ENCODE measurements around the gene STMN3.
"Not testable (repeated sequence)": the region's sequence is repeated elsewhere in the genome, so short reads cannot be mapped to it uniquely, and the experiment has no call there.

Gene STMN3

DNA sequence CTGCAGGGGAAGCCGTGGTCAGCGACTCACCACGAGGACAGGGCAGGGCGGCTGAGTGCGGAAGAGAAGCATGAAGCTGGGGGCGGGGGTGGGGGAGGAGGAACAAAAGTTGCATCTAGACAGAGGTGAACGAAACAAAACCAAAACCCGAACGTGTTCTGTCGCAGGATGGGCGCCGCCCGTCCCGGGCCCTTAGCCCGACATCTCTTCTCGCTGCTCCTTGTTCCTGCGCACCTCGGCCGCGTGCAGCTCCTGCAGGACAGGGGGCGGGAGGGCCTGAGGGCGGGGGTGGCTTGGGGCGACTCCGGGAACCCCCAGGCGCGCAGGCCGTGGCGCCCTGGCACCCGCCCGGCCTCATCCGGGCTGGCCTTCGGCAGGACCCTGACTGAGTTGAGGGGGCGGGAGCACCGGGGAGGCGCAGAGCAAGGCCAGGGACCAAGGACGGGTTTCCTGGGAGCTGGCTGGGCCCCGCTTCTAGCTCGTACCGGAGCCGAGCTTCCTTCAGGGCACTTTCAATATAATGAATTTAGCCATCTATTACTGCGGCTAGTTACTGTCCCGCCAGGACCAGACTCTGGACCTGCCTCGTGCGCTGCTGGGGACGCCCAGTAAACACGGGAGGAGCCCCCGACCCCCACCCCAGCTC is 12.0 kb downstream of the STMN3 start:
- Histone ChIP-seq H3K9ac (ENCODE audit: insufficient read length) (no peak overlapping the region), H3K4me3 (no peak overlapping the region), H3K36me3 (ENCODE audit: insufficient read depth, low read length) (no peaks in the 10 kb centered on the region; the same call in 1 of the 2 replicates), H3K9me3 (ENCODE audit: low read depth, low read length) (no peaks in the 10 kb centered on the region), H3K27ac (no peak overlapping the region)
- TF ChIP-seq EZH2 (IDR thresholded peaks at IDR 0.05) (no peak), FOXP2 (optimal IDR thresholded peaks at IDR 0.05; ENCODE audit: control extremely low read depth, extremely low read length, insufficient read depth) (no peak), POLR2AphosphoS5 (IDR thresholded peaks at IDR 0.05; ENCODE audit: borderline replicate concordance, low read depth, low read length) (no peak)
- DNase-seq (ENCODE audit: low read depth, low spot score), result no peak

DNA sequence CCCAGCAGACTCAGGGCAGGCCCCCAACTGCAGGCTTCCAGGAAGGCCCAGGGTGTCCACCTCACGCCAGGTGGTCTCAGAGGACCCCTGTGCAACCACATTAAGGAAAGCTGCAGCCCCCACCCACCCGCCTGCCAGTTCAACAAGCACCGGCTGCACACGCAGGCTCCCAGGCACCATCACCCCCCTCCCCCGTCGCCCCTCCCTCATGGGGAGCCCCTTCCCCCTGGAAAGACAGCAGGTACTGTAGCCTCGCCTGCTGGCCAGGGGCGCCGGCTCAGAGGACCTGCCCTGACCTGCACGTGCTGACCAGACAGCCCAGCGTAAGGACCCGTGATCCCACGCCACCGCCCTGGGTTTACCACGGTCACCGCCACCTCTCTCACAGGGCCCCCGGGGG is 12.5 kb downstream of the STMN3 start:
- DNase-seq (ENCODE audit: low read depth, low spot score); H3K27ac ChIP-seq; H3K36me3 ChIP-seq (ENCODE audit: insufficient read depth, low read length); H3K9me3 ChIP-seq (ENCODE audit: low read depth, low read length); H3K9ac ChIP-seq (ENCODE audit: insufficient read length); H3K4me3 ChIP-seq: not testable (repeated sequence)

DNA sequence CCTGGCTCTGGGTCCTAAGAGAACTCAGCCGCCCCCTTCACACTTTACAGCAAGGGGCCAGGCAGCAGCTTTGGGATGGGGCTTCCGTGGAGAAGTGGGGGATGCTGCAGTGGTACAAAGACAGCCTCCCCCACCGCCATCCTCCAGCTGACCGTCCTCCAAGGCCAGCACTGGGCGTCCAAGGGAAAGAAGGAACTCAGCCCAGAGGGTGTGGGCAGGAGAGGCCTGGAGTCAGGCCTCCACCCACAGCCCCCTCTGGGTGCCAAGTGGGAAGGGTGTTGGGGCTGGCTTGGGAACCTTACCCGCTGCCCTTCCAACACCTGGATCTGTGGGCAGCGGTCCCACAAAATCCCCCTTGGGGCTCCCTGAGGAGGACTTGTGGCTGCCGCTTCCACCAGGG is 13.1 kb downstream of the STMN3 start:
- H3K9ac ChIP-seq (ENCODE audit: insufficient read length), result no peak overlapping the region
- no peak overlapping the region for H3K27ac ChIP-seq
- H3K9me3 ChIP-seq (ENCODE audit: low read depth, low read length), result no peaks in the 10 kb centered on the region
- no peak for DNase-seq (ENCODE audit: low read depth, low spot score)
- no peaks in the 10 kb centered on the region; the same call in 1 of the 2 replicates for H3K36me3 ChIP-seq (ENCODE audit: insufficient read depth, low read length)
- no peak overlapping the region for H3K4me3 ChIP-seq
- TF ChIP-seq POLR2AphosphoS5 (IDR thresholded peaks at IDR 0.05; ENCODE audit: borderline replicate concordance, low read depth, low read length) (no peak), EZH2 (IDR thresholded peaks at IDR 0.05) (no peak), FOXP2 (optimal IDR thresholded peaks at IDR 0.05; ENCODE audit: control extremely low read depth, extremely low read length, insufficient read depth) (no peak)

DNA sequence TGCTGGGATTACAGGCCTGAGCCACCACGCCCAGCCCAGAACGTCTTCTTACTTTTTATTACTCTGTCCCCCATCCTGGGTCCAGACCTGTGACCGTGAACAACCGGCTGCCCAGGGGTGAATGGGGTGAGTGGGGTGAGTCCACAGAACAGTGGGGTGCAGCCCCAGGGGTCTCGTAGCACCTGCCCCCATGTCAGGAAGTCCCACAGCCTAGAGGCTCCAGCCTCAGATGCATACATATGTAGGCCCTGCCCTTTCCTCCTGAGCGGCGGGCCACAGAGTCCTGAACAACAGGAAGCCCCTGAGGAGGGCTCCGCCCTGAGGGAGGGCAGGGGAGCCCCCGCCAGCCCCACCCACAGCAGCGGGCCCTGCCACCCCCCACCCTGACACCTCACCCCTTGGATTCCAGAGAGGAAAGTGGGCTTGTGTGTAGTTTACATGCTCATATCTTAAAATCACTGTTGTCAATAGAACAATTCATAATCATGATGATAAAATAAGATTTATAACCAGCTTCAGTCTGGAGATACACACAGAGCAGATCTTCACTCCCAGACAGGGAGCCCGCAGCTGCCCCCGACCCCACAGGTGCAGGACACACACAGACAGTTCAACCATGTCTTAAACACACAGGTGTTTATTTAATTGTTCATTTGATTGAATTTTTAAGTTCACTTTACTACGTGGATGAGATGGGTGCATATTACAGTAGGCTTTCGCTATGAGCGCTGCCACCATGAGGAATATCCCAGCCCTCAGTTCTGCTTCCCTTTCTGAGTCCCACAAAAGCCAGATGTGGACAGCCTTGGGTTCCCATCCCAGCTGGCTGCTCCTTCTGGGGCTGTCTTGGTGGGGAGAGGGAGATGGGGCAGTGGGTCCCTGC is 13.9 kb downstream of the STMN3 start:
- Histone ChIP-seq H3K9ac (ENCODE audit: insufficient read length) (no peak overlapping the region), H3K4me3 (no peak overlapping the region)
- TF ChIP-seq FOXP2 (optimal IDR thresholded peaks at IDR 0.05; ENCODE audit: control extremely low read depth, extremely low read length, insufficient read depth) (no peak), POLR2AphosphoS5 (IDR thresholded peaks at IDR 0.05; ENCODE audit: borderline replicate concordance, low read depth, low read length) (no peak), EZH2 (IDR thresholded peaks at IDR 0.05) (no peak)

DNA sequence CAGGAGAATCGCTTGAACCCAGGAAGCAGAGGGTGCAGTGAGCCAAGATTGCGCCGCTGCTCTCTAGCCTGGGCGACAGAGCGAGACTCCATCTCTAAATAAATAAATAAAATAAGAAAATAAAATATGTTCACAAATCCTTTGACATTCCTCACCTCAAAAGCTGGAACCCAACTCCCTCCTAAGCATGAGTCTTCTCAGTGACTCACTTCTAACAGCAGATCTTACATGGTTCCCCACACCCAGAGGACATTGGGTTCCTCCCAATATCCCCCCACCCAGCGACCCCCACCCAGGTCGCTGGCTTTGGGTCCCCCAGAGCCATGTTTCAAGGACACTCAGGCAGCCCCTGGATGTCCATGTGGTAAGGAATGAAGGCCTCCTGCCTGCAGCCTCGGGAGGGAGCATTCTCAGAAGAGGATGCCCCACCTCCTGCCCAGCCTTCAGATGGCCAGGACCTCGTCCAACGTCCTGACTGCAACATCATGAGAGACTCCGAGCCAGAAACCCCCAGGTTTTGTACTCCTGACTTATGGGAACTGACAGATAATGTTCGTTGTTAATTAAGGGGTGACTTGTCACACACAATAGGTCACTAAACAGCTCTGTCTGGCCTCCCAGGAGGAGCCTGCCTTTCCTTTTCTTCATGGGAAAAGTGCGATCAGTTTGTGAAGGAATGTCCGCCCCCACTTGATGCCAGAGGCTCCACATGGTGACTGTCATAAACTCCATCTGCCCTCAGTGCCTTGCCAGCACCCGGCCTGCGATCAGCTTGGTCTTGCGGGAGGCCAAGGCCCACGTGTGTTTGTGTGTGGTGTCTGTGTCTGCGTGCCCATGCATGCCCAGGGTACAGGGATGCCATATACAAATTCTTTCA is 16.2 kb downstream of the STMN3 start:
- Histone ChIP-seq H3K9me3 (ENCODE audit: low read depth, low read length) (no peaks in the 10 kb centered on the region), H3K4me3 (no peak overlapping the region), H3K27ac (no peak overlapping the region), H3K9ac (ENCODE audit: insufficient read length) (no peak overlapping the region), H3K36me3 (ENCODE audit: insufficient read depth, low read length) (no peaks in the 10 kb centered on the region)
- no peak for DNase-seq (ENCODE audit: low read depth, low spot score)
- TF ChIP-seq POLR2AphosphoS5 (IDR thresholded peaks at IDR 0.05; ENCODE audit: borderline replicate concordance, low read depth, low read length) (no peak), FOXP2 (optimal IDR thresholded peaks at IDR 0.05; ENCODE audit: control extremely low read depth, extremely low read length, insufficient read depth) (no peak), EZH2 (IDR thresholded peaks at IDR 0.05) (no peak)

More for the DNA sequence above, 13.9 kb downstream of the STMN3 start:
- no peaks in the 10 kb centered on the region for H3K9me3 ChIP-seq (ENCODE audit: low read depth, low read length)
- no peaks in the 10 kb centered on the region; the same call in 1 of the 2 replicates for H3K36me3 ChIP-seq (ENCODE audit: insufficient read depth, low read length)
- H3K27ac ChIP-seq, result peak overlapping the region; percentile 70
- no peak for DNase-seq (ENCODE audit: low read depth, low spot score)

DNA sequence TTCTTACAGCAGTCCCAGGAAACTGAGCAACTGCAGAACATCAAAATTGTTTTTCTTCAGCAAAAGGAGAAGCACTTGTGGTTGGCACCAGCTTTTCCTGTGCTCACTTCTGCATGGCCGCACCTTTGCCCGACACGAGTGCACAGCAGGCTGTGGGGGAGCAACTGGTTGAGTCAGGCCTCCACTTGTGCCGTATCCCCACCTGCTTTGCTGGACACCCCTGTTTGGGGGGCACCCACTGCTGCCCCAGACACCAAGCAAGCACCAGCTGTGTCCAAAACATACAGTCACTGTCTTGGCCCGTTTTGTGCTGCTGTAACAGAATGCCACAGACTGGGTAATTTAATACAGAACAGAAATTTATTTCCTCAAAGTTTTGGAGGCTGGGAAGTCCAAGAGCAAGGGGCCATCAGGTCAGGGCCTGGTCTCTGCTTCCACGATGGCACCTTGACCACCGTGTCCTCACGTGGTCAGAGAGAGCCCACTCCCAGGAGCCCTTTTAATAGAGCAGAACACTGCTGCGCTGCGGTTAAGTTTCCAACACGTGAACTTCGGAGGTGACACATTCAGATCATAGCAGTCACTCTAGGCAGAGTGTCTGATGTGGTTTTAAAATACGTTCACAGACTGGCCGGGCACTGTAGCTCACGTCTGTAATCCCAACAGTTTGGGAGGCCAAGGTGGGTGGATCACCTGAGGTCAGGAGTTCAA is 17.6 kb downstream of the STMN3 start:
- H3K9ac ChIP-seq (ENCODE audit: insufficient read length), result no peak overlapping the region
- no peak for TF ChIP-seq POLR2AphosphoS5 (IDR thresholded peaks at IDR 0.05; ENCODE audit: borderline replicate concordance, low read depth, low read length)
- no peak for TF ChIP-seq EZH2 (IDR thresholded peaks at IDR 0.05)
- TF ChIP-seq FOXP2 (optimal IDR thresholded peaks at IDR 0.05; ENCODE audit: control extremely low read depth, extremely low read length, insufficient read depth), result no peak
- H3K27ac ChIP-seq, result 0 out of 2 replicates have a peak overlapping the region, but pooled peaks have one; percentile 9
- no peak overlapping the region for H3K4me3 ChIP-seq
- no peak for DNase-seq (ENCODE audit: low read depth, low spot score)
- H3K36me3 ChIP-seq (ENCODE audit: insufficient read depth, low read length), result no peaks in the 10 kb centered on the region
- H3K9me3 ChIP-seq (ENCODE audit: low read depth, low read length), result no peaks in the 10 kb centered on the region

DNA sequence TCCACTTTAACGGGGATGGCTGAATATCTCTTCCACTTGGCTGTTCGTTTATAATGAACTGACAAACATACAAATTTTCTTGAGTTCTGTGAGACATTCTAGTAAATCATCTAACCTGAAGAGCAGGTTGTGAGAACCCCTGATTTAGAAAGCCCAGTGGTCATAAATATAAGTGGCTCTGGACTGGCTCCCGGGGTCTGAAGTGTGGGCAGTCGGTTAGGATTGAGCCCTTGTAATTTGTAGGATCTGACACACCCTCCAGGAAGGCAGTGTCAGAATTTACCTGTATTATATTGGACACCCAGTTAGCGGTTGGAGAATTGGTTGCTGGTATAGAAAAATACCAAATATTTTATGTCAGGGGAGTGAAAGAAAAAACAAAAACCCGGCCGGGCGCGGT is 19.5 kb downstream of the STMN3 start:
- no peak for DNase-seq (ENCODE audit: low read depth, low spot score)

DNA sequence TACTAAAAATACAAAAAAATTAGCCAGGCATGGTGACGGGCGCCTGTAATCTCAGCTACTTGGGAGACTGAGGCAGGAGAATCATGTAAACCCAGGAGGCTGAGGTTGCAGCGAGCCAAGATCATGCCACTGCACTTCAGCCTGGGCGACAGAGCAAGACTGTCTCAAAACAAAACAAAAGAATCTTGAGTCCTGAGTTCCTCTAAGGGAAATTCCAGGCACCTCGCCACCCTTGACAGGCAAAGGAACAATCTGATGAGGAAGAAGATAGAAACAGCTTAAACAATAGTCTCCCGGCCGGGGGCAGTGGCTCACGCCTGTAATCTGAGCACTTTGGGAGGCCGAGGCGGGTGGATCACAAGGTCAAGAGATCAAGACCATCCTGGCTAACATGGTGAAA is 21.8 kb downstream of the STMN3 start:
- not testable (repeated sequence) for H3K27ac ChIP-seq

More for the DNA sequence above, 19.5 kb downstream of the STMN3 start:
- TF ChIP-seq FOXP2 (optimal IDR thresholded peaks at IDR 0.05; ENCODE audit: control extremely low read depth, extremely low read length, insufficient read depth) (no peak), POLR2AphosphoS5 (IDR thresholded peaks at IDR 0.05; ENCODE audit: borderline replicate concordance, low read depth, low read length) (no peak), EZH2 (IDR thresholded peaks at IDR 0.05) (no peak)
- H3K27ac ChIP-seq, result no peak overlapping the region
- H3K9me3 ChIP-seq (ENCODE audit: low read depth, low read length), result no peaks in the 10 kb centered on the region
- H3K9ac ChIP-seq (ENCODE audit: insufficient read length), result no peak overlapping the region
- H3K4me3 ChIP-seq, result no peak overlapping the region
- H3K36me3 ChIP-seq (ENCODE audit: insufficient read depth, low read length), result no peaks in the 10 kb centered on the region

DNA sequence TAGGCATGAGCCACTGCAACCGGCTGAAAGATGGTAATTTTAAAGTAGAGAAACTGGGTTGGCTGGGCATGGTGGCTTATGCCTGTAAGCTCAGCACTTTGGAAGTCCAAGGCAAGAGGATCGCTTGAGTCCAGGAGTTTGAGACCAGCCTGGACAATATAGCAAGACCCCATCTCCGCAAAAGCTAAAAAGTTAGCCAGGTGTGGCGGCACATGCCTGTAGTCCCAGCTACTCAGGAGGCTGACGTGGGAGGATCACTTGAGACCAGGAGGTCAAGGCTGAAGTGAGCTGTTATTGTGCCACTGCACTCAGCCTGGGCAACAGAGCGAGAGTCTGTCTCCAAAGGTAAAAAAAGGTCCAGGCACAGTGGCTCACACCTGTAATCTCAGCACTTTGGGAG is 22.3 kb downstream of the STMN3 start:
- not testable (repeated sequence) for DNase-seq (ENCODE audit: low read depth, low spot score); H3K4me3 ChIP-seq; H3K9me3 ChIP-seq (ENCODE audit: low read depth, low read length); H3K9ac ChIP-seq (ENCODE audit: insufficient read length); H3K27ac ChIP-seq; H3K36me3 ChIP-seq (ENCODE audit: insufficient read depth, low read length)

More for the DNA sequence above, 21.8 kb downstream of the STMN3 start:
- not testable (repeated sequence) for H3K9me3 ChIP-seq (ENCODE audit: low read depth, low read length); H3K9ac ChIP-seq (ENCODE audit: insufficient read length); H3K4me3 ChIP-seq; DNase-seq (ENCODE audit: low read depth, low spot score); H3K36me3 ChIP-seq (ENCODE audit: insufficient read depth, low read length)

All from SK-N-MC (cell line).